GM23248 (cell line): Measurements from ENCODE around the gene PNKD. TPM values are rescaled to one million over a fixed set of nuclear protein-coding genes. Genes with fewer than 3 reads are reported as not detected.

ENCODE experiments used
- DNase-seq: peaks from one replicate; pipeline ENCODE4 v3.0.0-alpha.2; 2015
- H2AFZ ChIP-seq: fragments of 200-600 bp; sonication (generic); 2 replicates; pipeline ENCODE4 v1.6.1; 2016; ENCODE audit warnings: antibody characterized with exemption
- H3F3A ChIP-seq: fragments of 200-600 bp; sonication (generic); 2 replicates; pipeline ENCODE4 v1.6.1; 2016; ENCODE audit warnings: mild to moderate bottlenecking, antibody characterized with exemption, mixed run types; ENCODE audit not compliant: insufficient read depth
- H3K27ac ChIP-seq: fragments of 200-600 bp; sonication (generic); 2 replicates; pipeline ENCODE4 v1.5.1; 2016; ENCODE audit warnings: mild to moderate bottlenecking
- H3K27me3 ChIP-seq: fragments of 200-600 bp; sonication (generic); replicated peaks from 2 replicates; pipeline ENCODE4 v1.6.1; 2016; ENCODE audit warnings: mild to moderate bottlenecking; ENCODE audit not compliant: insufficient read depth
- H3K36me3 ChIP-seq: fragments of 200-600 bp; sonication (generic); 2 replicates; pipeline ENCODE4 v1.6.1; 2016; ENCODE audit warnings: low read depth, mild to moderate bottlenecking
- H3K4me1 ChIP-seq: fragments of 200-600 bp; sonication (generic); 2 replicates; pipeline ENCODE4 v1.6.1; 2016; ENCODE audit warnings: mild to moderate bottlenecking; ENCODE audit not compliant: insufficient read depth
- H3K4me2 ChIP-seq: fragments of 200-600 bp; sonication (generic); one replicate; pipeline ENCODE4 v1.6.1; 2016; ENCODE audit warnings: mild to moderate bottlenecking; ENCODE audit not compliant: unreplicated experiment
- H3K4me3 ChIP-seq: fragments of 200-600 bp; sonication (generic); 2 replicates; pipeline ENCODE4 v1.5.1; 2016; ENCODE audit warnings: mild to moderate bottlenecking
- H3K79me2 ChIP-seq: fragments of 200-600 bp; sonication (generic); 2 replicates; pipeline ENCODE4 v1.6.1; 2016; ENCODE audit warnings: mild to moderate bottlenecking; ENCODE audit not compliant: insufficient read depth
- H3K9ac ChIP-seq: fragments of 200-600 bp; sonication (generic); 2 replicates; pipeline ENCODE4 v1.6.1; 2016; ENCODE audit warnings: mild to moderate bottlenecking
- H3K9me2 ChIP-seq: fragments of 200-600 bp; sonication (generic); 2 replicates; pipeline ENCODE4 v1.6.1; 2016; ENCODE audit warnings: mixed run types, mild to moderate bottlenecking, moderate library complexity; ENCODE audit not compliant: insufficient read depth
- H3K9me3 ChIP-seq: fragments of 200-600 bp; sonication (generic); one replicate; pipeline ENCODE4 v1.6.1; 2017; ENCODE audit warnings: low read depth
- H4K20me1 ChIP-seq: fragments of 200-600 bp; sonication (generic); 2 replicates; pipeline ENCODE4 v1.6.0; 2016; ENCODE audit not compliant: insufficient read depth
- EZH2 ChIP-seq: fragments of 200-600 bp; sonication (generic); IDR thresholded peaks from 2 replicates; pipeline ENCODE4 v1.6.1; 2018; ENCODE audit warnings: antibody characterized with exemption, mild to moderate bottlenecking; ENCODE audit not compliant: insufficient read depth, poor library complexity, severe bottlenecking
- EZH2phosphoT487 ChIP-seq: fragments of 200-600 bp; sonication (generic); IDR thresholded peaks from 2 replicates; pipeline ENCODE4 v1.6.1; 2018; ENCODE audit warnings: antibody characterized with exemption, moderate library complexity, mild to moderate bottlenecking, low read depth; ENCODE audit not compliant: insufficient read depth
- WGBS, 2 experiments: methylation state at CpG; one replicate each; pipeline ENCODE4 v1.1.6; 2015 to 2017; ENCODE audit warnings: low lambda C conversion rate in 2 of 2, low coverage in 1 of 2; ENCODE audit errors: missing lambda C conversion rate in 2 of 2; 5-methylcytosine and 5-hydroxymethylcytosine counted together
- in situ Hi-C: fragments of 300-500 bp; cut with MboI; formaldehyde crosslinking; loops from 2 replicates; pipeline ENCODE4 v1.15.0; 2020
- polyA plus RNA-seq: library from polyadenylated mRNA; unstranded; fragments of >200 nt; fragmentation: Nextera tagmentation; extraction: Ambion mirVana; gene quantifications from 2 replicates; pipeline ENCODE4 v1.2.1, GENCODE V29; 2016
- total RNA-seq: library from RNA; depleted of rRNA; stranded (reverse); fragments of >200 nt; shearing (Covaris generic); gene quantifications from 2 replicates; pipeline ENCODE4 v1.2.3, GENCODE V29; 2014

PNKD gene
- total and polyA plus RNA-seq, 2 experiments from 2014 or later, result 28.6 to 82.7 TPM

GRCh38 chr2:218280260-218280870 lies 10.0 kb downstream of the PNKD start:
- H3K27ac ChIP-seq, result no peak overlapping the region
- no peak overlapping the region for H3K4me3 ChIP-seq
- no peaks in the 10 kb centered on the region for H3K27me3 ChIP-seq
- H3K4me2 ChIP-seq, result no peak overlapping the region
- WGBS, 2 experiments, result 91 to 94% methylated on average over 12 to 14 of the region's 14 CpGs
- no peak for TF ChIP-seq EZH2phosphoT487
- no peak for TF ChIP-seq EZH2
- H3K9me2 ChIP-seq, result no peaks in the 10 kb centered on the region
- H3K79me2 ChIP-seq, result peaks cover 98% of the 10 kb centered on the region
- no peak overlapping the region for H3K9ac ChIP-seq
- H3K4me1 ChIP-seq, result peaks cover 42% of the 10 kb centered on the region
- H3K9me3 ChIP-seq, result no peaks in the 10 kb centered on the region
- no peaks in the 10 kb centered on the region for H4K20me1 ChIP-seq
- H3F3A ChIP-seq, result peaks cover 33% of the 10 kb centered on the region
- no peak for DNase-seq
- in situ Hi-C loops, result no loop called here
- H3K36me3 ChIP-seq, result peaks cover 19% of the 10 kb centered on the region; the same call in 1 of the 2 replicates
- no peak overlapping the region for H2AFZ ChIP-seq

DNA sequence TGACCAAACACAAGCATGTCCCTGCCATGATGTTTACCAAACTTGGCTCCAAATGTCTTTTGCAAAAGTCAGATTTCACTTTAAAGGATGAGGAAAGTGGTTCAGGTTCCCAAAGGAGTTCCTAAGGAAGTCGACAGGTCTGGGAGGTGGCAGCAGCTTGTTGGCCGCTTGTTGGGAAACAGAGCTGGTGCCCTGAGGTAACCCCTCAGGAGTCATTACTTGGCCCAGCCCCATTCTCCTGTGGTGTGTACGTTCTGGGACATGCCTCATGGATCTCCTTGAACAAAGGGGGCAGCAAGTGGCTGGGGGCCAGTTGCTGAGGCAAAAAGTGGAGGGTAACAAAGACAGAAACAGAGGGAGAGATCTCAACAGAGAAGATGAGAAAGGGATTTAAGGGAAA lies 11.1 kb downstream of the PNKD start:
- Histone ChIP-seq H3K27me3 (no peaks in the 10 kb centered on the region), H3K36me3 (peaks cover 11% of the 10 kb centered on the region; the same call in 1 of the 2 replicates), H3K27ac (peak overlapping the region; percentile 99), H4K20me1 (no peaks in the 10 kb centered on the region), H3F3A (peaks cover 44% of the 10 kb centered on the region), H3K4me1 (peaks cover 53% of the 10 kb centered on the region), H3K4me3 (no peak overlapping the region), H3K9ac (peak overlapping the region; percentile 87), H3K79me2 (peaks cover 97% of the 10 kb centered on the region), H3K9me2 (no peaks in the 10 kb centered on the region), H2AFZ (no peak overlapping the region), H3K9me3 (no peaks in the 10 kb centered on the region), H3K4me2 (peak overlapping the region; percentile 80)
- WGBS, 2 experiments, result 72 to 77% methylated on average over 3 of the region's 3 CpGs
- peak; percentile 63 for DNase-seq
- in situ Hi-C loops, result no loop called here
- no peak for TF ChIP-seq EZH2phosphoT487
- TF ChIP-seq EZH2, result no peak

DNA sequence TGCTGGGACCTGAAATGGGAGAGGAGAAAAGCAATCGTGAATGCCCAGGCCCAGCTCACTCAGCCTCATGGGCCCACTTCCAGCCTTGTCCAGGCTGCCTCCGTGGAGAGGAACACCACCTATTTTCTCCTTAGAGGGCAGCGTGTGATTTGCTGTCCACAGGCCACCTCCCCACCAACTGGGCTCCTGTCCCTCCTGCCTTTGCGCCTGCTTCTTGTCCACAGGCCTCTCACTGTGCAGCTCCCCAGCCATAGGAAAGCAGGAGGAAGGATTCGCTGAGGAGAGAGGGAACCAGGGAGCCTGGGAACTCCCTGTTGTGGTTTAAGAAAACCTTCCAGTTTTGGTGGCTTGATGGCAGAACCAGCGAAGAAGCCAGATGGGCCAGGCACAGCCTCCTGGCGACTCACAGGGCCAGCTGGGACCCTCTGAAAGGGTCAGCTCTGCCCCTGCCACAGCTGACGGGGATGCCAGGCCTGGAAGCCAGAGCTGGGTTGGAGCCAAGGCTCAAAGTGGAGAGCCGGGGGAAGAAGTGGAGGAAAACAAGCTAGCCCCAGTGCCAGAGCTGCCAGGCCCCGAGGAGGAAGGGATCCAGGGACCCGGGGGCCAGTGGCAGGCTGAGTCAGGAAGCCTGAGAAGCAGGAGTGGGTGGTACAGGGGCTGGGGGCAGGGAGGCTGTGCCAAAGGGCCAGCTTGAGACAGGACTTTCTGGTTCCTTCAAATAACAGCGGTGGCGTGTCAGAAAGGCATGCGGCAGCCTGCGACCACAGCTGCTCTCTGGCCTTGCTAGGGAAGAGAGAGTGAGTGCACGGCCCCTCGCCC lies 12.1 kb downstream of the PNKD start:
- H2AFZ ChIP-seq, result 0 out of 2 replicates have a peak overlapping the region, but pooled peaks have one; percentile 21
- no peak for TF ChIP-seq EZH2phosphoT487
- no peaks in the 10 kb centered on the region for H3K9me2 ChIP-seq
- peak overlapping the region; percentile 80 for H3K4me2 ChIP-seq
- H3K4me3 ChIP-seq, result peak overlapping the region; percentile 19
- H3F3A ChIP-seq, result peaks cover 45% of the 10 kb centered on the region
- DNase-seq, result peak; percentile 89
- H3K79me2 ChIP-seq, result peaks cover 89% of the 10 kb centered on the region
- H3K4me1 ChIP-seq, result peaks cover 56% of the 10 kb centered on the region
- H3K36me3 ChIP-seq, result peaks cover 11% of the 10 kb centered on the region; the same call in 1 of the 2 replicates
- WGBS, 2 experiments, result 12 to 14% methylated on average over 12 to 17 of the region's 17 CpGs
- H3K27me3 ChIP-seq, result no peaks in the 10 kb centered on the region
- no peaks in the 10 kb centered on the region for H3K9me3 ChIP-seq
- peak overlapping the region; percentile 87 for H3K9ac ChIP-seq
- no peaks in the 10 kb centered on the region for H4K20me1 ChIP-seq
- in situ Hi-C loops, result no loop called here
- peak overlapping the region; percentile 99 for H3K27ac ChIP-seq

DNA sequence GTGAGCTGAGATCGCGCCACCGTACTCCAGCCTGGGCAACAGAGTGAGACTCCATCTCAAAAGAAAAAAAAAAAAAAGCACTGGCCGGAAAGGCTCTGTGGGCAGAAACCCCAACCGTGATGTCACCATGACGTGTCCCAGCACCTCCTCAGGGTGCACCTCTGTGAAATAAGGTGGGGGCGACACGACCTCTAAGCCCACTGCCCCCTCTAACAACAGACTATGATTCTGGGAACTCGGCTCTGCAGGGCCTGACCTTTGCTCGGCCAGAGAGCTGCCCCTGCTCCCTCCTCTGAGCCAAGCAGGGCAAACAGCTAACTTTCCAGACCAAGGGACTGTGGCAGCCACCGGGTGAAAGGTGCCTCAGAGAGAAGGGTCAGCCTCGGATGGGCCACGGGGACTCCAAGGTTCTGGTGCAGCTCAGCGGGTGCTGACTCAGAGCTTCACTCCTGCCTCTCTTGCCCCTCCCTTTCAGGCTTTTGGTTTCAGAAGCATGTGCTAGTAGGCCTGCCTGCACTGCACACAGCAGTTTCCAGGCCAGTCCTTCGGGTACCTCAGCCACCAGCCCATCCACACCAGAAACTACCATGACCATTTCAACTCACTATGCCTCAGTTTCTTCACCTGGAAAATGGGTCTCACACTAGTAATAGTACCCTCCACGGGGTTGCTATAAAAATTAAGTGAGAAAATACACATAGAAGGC lies 13.9 kb downstream of the PNKD start:
- H3K4me2 ChIP-seq, result peak overlapping the region; percentile 96
- no peaks in the 10 kb centered on the region for H4K20me1 ChIP-seq
- peaks cover 63% of the 10 kb centered on the region for H3F3A ChIP-seq
- no peaks in the 10 kb centered on the region for H3K27me3 ChIP-seq
- peak overlapping the region; percentile 50 for H3K4me3 ChIP-seq
- TF ChIP-seq EZH2 (no peak), EZH2phosphoT487 (no peak)
- H3K4me1 ChIP-seq, result peaks cover 62% of the 10 kb centered on the region
- DNase-seq, result peak; percentile 94
- H3K79me2 ChIP-seq, result peaks cover 91% of the 10 kb centered on the region
- no peaks in the 10 kb centered on the region for H3K9me2 ChIP-seq
- peaks cover 11% of the 10 kb centered on the region; the same call in 1 of the 2 replicates for H3K36me3 ChIP-seq
- H2AFZ ChIP-seq, result no peak overlapping the region
- H3K27ac ChIP-seq, result peak overlapping the region; percentile 99
- H3K9me3 ChIP-seq, result no peaks in the 10 kb centered on the region
- in situ Hi-C loops, result no loop called here
- WGBS, 2 experiments, result 21% methylated on average over 13 to 15 of the region's 16 CpGs
- H3K9ac ChIP-seq, result peak overlapping the region; percentile 83
